NCI-H1417 (cell line): ENCODE measurements around the gene BCAS1.
A peak's percentile ranks its signal among the peaks of the same experiment; 100 is the strongest.

ENCODE experiments used
- DNase-seq, 3 experiments: peaks; one replicate each; lab custom pipeline; 2025; lab: John Stamatoyannopoulos, UW

BCAS1 gene

GRCh38 chr20:54076259-54076658 lies 5.9 kb upstream of the BCAS1 start:
- no peak for DNase-seq

GRCh38 chr20:54075322-54075721 lies 4.9 kb upstream of the BCAS1 start:
- DNase-seq = no peak

- DNase-seq = no peak
These were observed 4.1 kb upstream of the BCAS1 start for GRCh38 chr20:54074511-54074910.

- DNase-seq = no peak
These were observed 2.9 kb upstream of the BCAS1 start for GRCh38 chr20:54073288-54073687.

- DNase-seq = no peak
These were observed 858 bp downstream of the BCAS1 start for GRCh38 chr20:54069501-54069971.

- DNase-seq = no peak
These were observed 1.4 kb downstream of the BCAS1 start for GRCh38 chr20:54068966-54069365.

GRCh38 chr20:54068495-54068894 lies 1.9 kb downstream of the BCAS1 start:
- DNase-seq = no peak

GRCh38 chr20:54067606-54068174 lies 2.7 kb downstream of the BCAS1 start:
- peak in 1 of 3 experiments; percentile 29 for DNase-seq

GRCh38 chr20:54065601-54066038 lies 4.8 kb downstream of the BCAS1 start:
- no peak for DNase-seq

- no peak for DNase-seq
These were observed 5.5 kb downstream of the BCAS1 start for GRCh38 chr20:54064939-54065338.

- DNase-seq = no peak
These were observed 6.3 kb downstream of the BCAS1 start for GRCh38 chr20:54063992-54064676.

- no peak for DNase-seq
These were observed 6.8 kb downstream of the BCAS1 start for GRCh38 chr20:54063580-54063979.

GRCh38 chr20:54062812-54063280 lies 7.5 kb downstream of the BCAS1 start:
- peak in 2 of 3 experiments; percentile 12 to 45 for DNase-seq

- DNase-seq = no peak
These were observed 9.1 kb downstream of the BCAS1 start for GRCh38 chr20:54061101-54061881.

- no peak for DNase-seq
These were observed 10.6 kb downstream of the BCAS1 start for GRCh38 chr20:54059691-54060364.

- DNase-seq = no peak
These were observed 11.8 kb downstream of the BCAS1 start for GRCh38 chr20:54058420-54059139.

- no peak for DNase-seq
These were observed 13.4 kb downstream of the BCAS1 start for GRCh38 chr20:54056762-54057639.

GRCh38 chr20:54054516-54054915 lies 15.9 kb downstream of the BCAS1 start:
- no peak for DNase-seq

GRCh38 chr20:54051068-54051467 lies 19.3 kb downstream of the BCAS1 start:
- DNase-seq = no peak

GRCh38 chr20:54048891-54049545 lies 21.4 kb downstream of the BCAS1 start:
- DNase-seq = no peak
